HepG2 (cell line): ENCODE data around the gene SLC27A2. TPM values are rescaled to one million over a fixed set of nuclear protein-coding genes. Genes with fewer than 3 reads are reported as not detected.

Source experiments
- ATAC-seq: fragments of 200-7000 bp; cut with Tn5 transposase; 3 replicates; pipeline ENCODE4 v1.9.1; 2020; ENCODE audit warnings: mild to moderate bottlenecking, moderate library complexity
- BruUV-seq: library from RNA; stranded (reverse); fragments of 400-500 nt; replicated peaks from 2 replicates; lab custom pipeline; 2021; lab: Mats Ljungman, UMichigan
- CTCF ChIA-PET: fragments of 300-600 bp; formaldehyde crosslinking; extraction: SDS; loops from one replicate; lab custom pipeline; 2021; ENCODE audit warnings: low total read pairs, inconsistent platforms, low intra/inter-chr PET ratio; lab: Yijun Ruan, JAX
- POLR2A ChIA-PET: fragments of 350-600 bp; sonication (Branson Sonifier 250); formaldehyde crosslinking; loops from one replicate; lab custom pipeline; 2020; ENCODE audit warnings: antibody characterized with exemption, inconsistent platforms; lab: Yijun Ruan, JAX
- DNase-seq: peaks from one replicate; pipeline ENCODE4 v3.0.0-alpha.2; 2015; ENCODE audit warnings: low spot score
- FAIRE-seq: peaks from 3 replicates; lab custom pipeline; 2011; peaks lifted over from hg19 to GRCh38; lab: Jason Lieb, UNC
- H2AFZ ChIP-seq: one replicate; pipeline ENCODE4 v1.6.1; 2011; ENCODE audit warnings: low read length, inconsistent platforms
- H3K27ac ChIP-seq: fragments of 300-600 bp; 3 replicates; pipeline ENCODE4 v1.8.0; 2011; ENCODE audit warnings: mixed run types, mild to moderate bottlenecking, mixed read lengths, low read length, inconsistent platforms; ENCODE audit not compliant: insufficient read depth; ENCODE audit errors: extremely low read length
- H3K27me3 ChIP-seq, 2 experiments: fragments of 200-600 bp in 1 of 2; 2 replicates in 1 of 2; 3 replicates in 1 of 2; pipeline versions ENCODE4 v1.6.0 to v1.8.0; 2011; ENCODE audit warnings: low read length in 2 of 2, mild to moderate bottlenecking in 2 of 2, moderate library complexity in 2 of 2, inconsistent platforms in 1 of 2; ENCODE audit not compliant: insufficient read depth in 2 of 2, control insufficient read depth in 1 of 2
- H3K36me3 ChIP-seq, 2 experiments: fragments of 200-600 bp in 1 of 2; replicated peaks in 1 of 2; 2 replicates in 1 of 2; 3 replicates in 1 of 2; pipeline versions ENCODE4 v1.5.1 to v1.8.0; 2011; ENCODE audit warnings: low read length in 2 of 2, inconsistent platforms in 1 of 2; ENCODE audit not compliant: insufficient read depth in 2 of 2, control insufficient read depth in 1 of 2
- H3K4me1 ChIP-seq: 2 replicates; pipeline ENCODE4 v1.5.1; 2012; ENCODE audit warnings: low read length, inconsistent platforms; ENCODE audit not compliant: insufficient read depth
- H3K4me2 ChIP-seq: 2 replicates; pipeline ENCODE4 v1.6.0; 2011; ENCODE audit warnings: low read depth, low read length, inconsistent platforms
- H3K4me3 ChIP-seq, 3 experiments: fragments of 200-600 bp in 1 of 3; sonication (generic), shearing (Covaris generic) in 1 of 3; replicated peaks in 1 of 3; 2 replicates each; pipeline ENCODE4 v1.5.1; 2011 to 2016; ENCODE audit warnings: low read length in 3 of 3, inconsistent platforms in 2 of 3, low read depth in 2 of 3, mild to moderate bottlenecking in 2 of 3, control low read depth in 1 of 3, mixed read lengths in 1 of 3; ENCODE audit not compliant: insufficient read depth in 1 of 3
- H3K79me2 ChIP-seq: one replicate; pipeline ENCODE4 v1.6.1; 2011; ENCODE audit warnings: low read length, inconsistent platforms; ENCODE audit not compliant: insufficient read depth
- H3K9ac ChIP-seq: 2 replicates; pipeline ENCODE4 v1.6.0; 2011; ENCODE audit warnings: mild to moderate bottlenecking, low read depth, low read length, inconsistent platforms; ENCODE audit not compliant: insufficient read depth
- H3K9me3 ChIP-seq: 2 replicates; pipeline ENCODE4 v1.5.1; 2012; ENCODE audit warnings: mild to moderate bottlenecking, low read length
- H4K20me1 ChIP-seq: 2 replicates; pipeline ENCODE4 v1.6.0; 2011; ENCODE audit warnings: inconsistent platforms, mild to moderate bottlenecking, low read length, moderate library complexity; ENCODE audit not compliant: insufficient read depth
- ADNP ChIP-seq: sonication (generic); formaldehyde crosslinking; IDR thresholded peaks from 2 replicates; pipeline ENCODE4 v1.4.0; 2020; ENCODE audit warnings: missing genetic modification reagents
- ARHGAP35 ChIP-seq: sonication (generic); formaldehyde crosslinking; IDR thresholded peaks from 2 replicates; pipeline ENCODE4 v1.9.0; 2022; ENCODE audit warnings: mild to moderate bottlenecking, inconsistent platforms, moderate library complexity, missing genetic modification reagents, borderline replicate concordance
- ATF7 ChIP-seq, 2 experiments: fragments of 450-650 bp in 1 of 2; sonication (generic) in 1 of 2; formaldehyde crosslinking in 1 of 2; IDR thresholded peaks; 2 replicates each; pipeline versions ENCODE4 v1.4.0 to v1.6.1; 2016 to 2020; ENCODE audit warnings: antibody characterized with exemption in 1 of 2, mild to moderate bottlenecking in 1 of 2, missing genetic modification reagents in 1 of 2
- BRCA1 ChIP-seq: sonication (generic); formaldehyde crosslinking; IDR thresholded peaks from 2 replicates; pipeline ENCODE4 v1.4.0; 2020; ENCODE audit warnings: missing genetic modification reagents
- CENPT ChIP-seq: sonication (generic); formaldehyde crosslinking; IDR thresholded peaks from 2 replicates; pipeline ENCODE4 v1.8.0; 2022; ENCODE audit warnings: low read depth, mild to moderate bottlenecking, moderate library complexity, missing genetic modification reagents
- HNRNPL ChIP-seq: fragments of 200-400 bp; formaldehyde crosslinking; IDR thresholded peaks from 2 replicates; pipeline ENCODE4 v1.6.1; 2017; ENCODE audit warnings: mild to moderate bottlenecking, low read depth, low read length
- JDP2 ChIP-seq: sonication (generic); formaldehyde crosslinking; IDR thresholded peaks from 2 replicates; pipeline ENCODE4 v1.8.1; 2022; ENCODE audit warnings: missing genetic modification reagents, borderline replicate concordance
- KAT2B ChIP-seq: fragments of 150-350 bp; IDR thresholded peaks from 2 replicates; pipeline ENCODE4 v1.6.1; 2014; ENCODE audit warnings: low read depth, low read length, borderline replicate concordance
- MEIS2 ChIP-seq: sonication (generic); formaldehyde crosslinking; IDR thresholded peaks from 2 replicates; pipeline ENCODE4 v1.9.0; 2021; ENCODE audit warnings: mild to moderate bottlenecking, missing genetic modification reagents
- MYC ChIP-seq: sonication (generic); formaldehyde crosslinking; IDR thresholded peaks from 2 replicates; pipeline ENCODE4 v1.9.0; 2021; ENCODE audit warnings: missing genetic modification reagents, borderline replicate concordance
- NPAS2 ChIP-seq: sonication (generic); formaldehyde crosslinking; IDR thresholded peaks from 2 replicates; pipeline ENCODE4 v1.8.0; 2022; ENCODE audit warnings: mild to moderate bottlenecking, missing genetic modification reagents, borderline replicate concordance
- NR2F2 ChIP-seq: IDR thresholded peaks from 2 replicates; pipeline ENCODE4 v1.6.1; 2012; ENCODE audit warnings: low read depth, inconsistent platforms, borderline replicate concordance
- TEAD3 ChIP-seq: optimal IDR thresholded peaks from 2 replicates; pipeline ENCODE3; 2016; ENCODE audit warnings: borderline replicate concordance
- YY1 ChIP-seq: IDR thresholded peaks from 2 replicates; pipeline ENCODE4 v1.6.1; 2011; ENCODE audit warnings: low read length, low read depth, moderate library complexity, mild to moderate bottlenecking; ENCODE audit not compliant: insufficient read depth, insufficient replicate concordance
- ZNF121 ChIP-seq: sonication (generic); formaldehyde crosslinking; IDR thresholded peaks from 2 replicates; pipeline ENCODE4 v1.5.0; 2020; ENCODE audit warnings: mild to moderate bottlenecking, missing genetic modification reagents
- WGBS: methylation state at CpG from one replicate; pipeline ENCODE4 v1.1.6; 2017; ENCODE audit warnings: low lambda C conversion rate; 5-methylcytosine and 5-hydroxymethylcytosine counted together
- in situ Hi-C: cut with HindIII; loops from 2 replicates; pipeline ENCODE4 v1.10.0; 2017; ENCODE audit warnings: low pct_unique_long_range_greater_than_20kb; ENCODE audit not compliant: extremely low pct_ligation_motif_present
- intact Hi-C: fragments of 100-400 bp; cut with micrococcal nuclease; formaldehyde crosslinking; loops from one replicate; pipeline ENCODE4 v1.10.0; 2022; ENCODE audit not compliant: unreplicated experiment
- polyA plus RNA-seq, 8 experiments: library from polyadenylated mRNA; depleted of rRNA in 3 of 8; stranded (reverse) in 7 of 8; unstranded in 1 of 8; fragments of >200 nt; fragmentation: Illumina TruSeq in 4 of 8; extraction: Trizol in 4 of 8; gene quantifications; 2 replicates each; pipeline versions ENCODE4 v1.2.1 to v1.2.3, GENCODE V29; 2011 to 2016; ENCODE audit warnings: low read depth in 4 of 8, missing spikeins in 1 of 8, mixed read lengths in 1 of 8; ENCODE audit not compliant: insufficient read depth in 1 of 8
- total RNA-seq, 5 experiments: library from RNA; depleted of rRNA; stranded (reverse); fragments of >200 nt; fragmentation: Illumina TruSeq; extraction: Trizol; gene quantifications; 2 replicates each; pipeline ENCODE4 v1.2.3, GENCODE V29; 2016; ENCODE audit warnings: low read depth in 1 of 5
- TF ChIP-seq, protein P1 (sequence below): sonication (generic); formaldehyde crosslinking; IDR thresholded peaks from 2 replicates; pipeline ENCODE4 v1.5.0; 2020; ENCODE audit warnings: mild to moderate bottlenecking, missing genetic modification reagents
- TF ChIP-seq, protein P2 (sequence below): IDR thresholded peaks from 2 replicates; pipeline ENCODE4 v1.6.1; 2016; ENCODE audit warnings: control low read depth

Gene SLC27A2
- total and polyA plus RNA-seq, 2 of the 13 experiments (the other 11 are each of a cell fraction or from before 2014, with no cell fraction given) = 14.6 to 23.4 TPM

DNA sequence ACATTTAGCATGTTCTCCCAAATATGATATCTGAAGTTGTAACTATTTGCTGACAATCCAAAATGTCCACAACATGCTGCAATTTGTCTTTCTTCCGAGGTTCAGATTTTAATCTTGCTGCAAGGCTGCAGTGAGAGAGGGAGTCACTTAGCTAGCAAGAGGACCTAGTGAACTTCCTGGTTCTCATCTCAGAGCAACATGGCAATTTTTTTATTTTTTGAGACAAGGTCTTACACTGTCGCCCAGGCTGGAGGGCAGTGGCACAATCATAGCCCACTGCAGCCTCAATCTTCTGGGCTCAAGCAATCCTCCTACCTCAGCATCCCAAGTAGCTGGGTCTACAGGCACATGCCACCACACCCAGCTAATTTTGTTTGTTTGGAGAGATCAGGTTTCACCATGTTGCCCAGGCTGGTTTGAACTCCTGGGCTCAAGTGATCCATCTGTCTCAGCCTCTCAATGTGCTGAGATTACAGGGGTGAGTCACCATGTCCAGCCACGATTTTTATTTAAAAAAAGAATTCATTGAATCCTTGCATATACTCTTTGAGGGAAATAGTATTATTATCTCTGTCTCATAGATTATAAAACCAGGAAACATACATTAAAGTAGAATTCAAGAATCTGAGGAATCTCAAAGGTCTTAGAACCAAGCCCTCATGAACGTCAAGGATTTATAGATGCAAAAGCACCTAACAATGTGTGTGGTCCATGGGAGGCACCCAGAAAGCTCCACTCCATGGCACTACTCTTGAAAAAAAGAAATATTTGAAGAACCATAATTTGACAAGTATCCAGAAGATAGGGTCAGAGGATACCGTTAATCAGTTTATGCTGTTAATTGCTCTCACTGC, 74.4 kb downstream of the SLC27A2 start (continued):
- TF ChIP-seq, protein P1, sequence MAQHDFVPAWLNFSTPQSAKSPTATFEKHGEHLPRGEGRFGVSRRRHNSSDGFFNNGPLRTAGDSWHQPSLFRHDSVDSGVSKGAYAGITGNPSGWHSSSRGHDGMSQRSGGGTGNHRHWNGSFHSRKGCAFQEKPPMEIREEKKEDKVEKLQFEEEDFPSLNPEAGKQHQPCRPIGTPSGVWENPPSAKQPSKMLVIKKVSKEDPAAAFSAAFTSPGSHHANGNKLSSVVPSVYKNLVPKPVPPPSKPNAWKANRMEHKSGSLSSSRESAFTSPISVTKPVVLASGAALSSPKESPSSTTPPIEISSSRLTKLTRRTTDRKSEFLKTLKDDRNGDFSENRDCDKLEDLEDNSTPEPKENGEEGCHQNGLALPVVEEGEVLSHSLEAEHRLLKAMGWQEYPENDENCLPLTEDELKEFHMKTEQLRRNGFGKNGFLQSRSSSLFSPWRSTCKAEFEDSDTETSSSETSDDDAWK (CRISPR knock-in tag) = no peak
- TF ChIP-seq, protein P2, sequence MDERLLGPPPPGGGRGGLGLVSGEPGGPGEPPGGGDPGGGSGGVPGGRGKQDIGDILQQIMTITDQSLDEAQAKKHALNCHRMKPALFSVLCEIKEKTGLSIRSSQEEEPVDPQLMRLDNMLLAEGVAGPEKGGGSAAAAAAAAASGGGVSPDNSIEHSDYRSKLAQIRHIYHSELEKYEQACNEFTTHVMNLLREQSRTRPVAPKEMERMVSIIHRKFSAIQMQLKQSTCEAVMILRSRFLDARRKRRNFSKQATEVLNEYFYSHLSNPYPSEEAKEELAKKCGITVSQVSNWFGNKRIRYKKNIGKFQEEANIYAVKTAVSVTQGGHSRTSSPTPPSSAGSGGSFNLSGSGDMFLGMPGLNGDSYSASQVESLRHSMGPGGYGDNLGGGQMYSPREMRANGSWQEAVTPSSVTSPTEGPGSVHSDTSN = no peak
- TF ChIP-seq NR2F2 (no peak), ADNP (CRISPR knock-in tag) (no peak)

DNA sequence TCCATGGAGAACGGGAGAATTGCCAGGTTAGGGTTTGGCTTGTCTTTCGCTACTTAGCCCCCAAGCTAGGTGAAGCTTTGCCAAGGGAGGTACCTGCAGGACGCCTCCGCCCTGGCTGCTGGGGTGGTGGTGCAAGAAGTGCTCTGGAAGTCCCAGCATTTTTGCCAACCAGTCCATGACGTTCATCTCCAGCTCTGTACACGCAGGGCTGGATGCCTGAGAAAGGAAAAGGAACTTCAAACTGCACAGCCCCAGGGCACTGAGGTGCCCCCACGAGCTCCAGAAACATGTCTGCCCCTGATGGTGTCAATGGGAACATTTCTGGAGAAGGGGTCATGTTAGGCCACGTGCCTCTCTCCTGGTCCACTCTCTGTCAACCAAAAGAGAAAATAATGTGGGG, 75.3 kb downstream of the SLC27A2 start:
- H3K4me2 ChIP-seq = no peak overlapping the region
- no peak for DNase-seq
- FAIRE-seq = no peak
- H3K4me3 ChIP-seq = no peak overlapping the region
- no peaks in the 10 kb centered on the region for H4K20me1 ChIP-seq
- no peak overlapping the region for H3K9ac ChIP-seq
- no peaks in the 10 kb centered on the region for H3K79me2 ChIP-seq
- no peak for ATAC-seq
- in situ Hi-C loops = no loop called here
- no peak overlapping the region for H3K27ac ChIP-seq
- TF ChIP-seq MEIS2 (CRISPR knock-in tag) (no peak), NPAS2 (CRISPR knock-in tag) (no peak), KAT2B (no peak), HNRNPL (no peak), JDP2 (CRISPR knock-in tag) (no peak), CENPT (CRISPR knock-in tag) (no peak), BRCA1 (CRISPR knock-in tag) (no peak), ATF7 (IDR thresholded peaks at IDR 0.05) (no peak), ATF7 (CRISPR knock-in tag; IDR thresholded peaks at IDR 0.05) (no peak), YY1 (no peak), ARHGAP35 (CRISPR knock-in tag) (no peak), MYC (no peak), TEAD3 (no peak), ZNF121 (CRISPR knock-in tag) (no peak)
- H3K4me1 ChIP-seq = peaks cover 24% of the 10 kb centered on the region
- H2AFZ ChIP-seq = no peak overlapping the region
- ChIA-PET CTCF (no interaction called here), POLR2A (no interaction called here)
- intact Hi-C loops = no loop called here
- no peaks in the 10 kb centered on the region for H3K36me3 ChIP-seq
- BruUV-seq = no TSS peak
- no peaks in the 10 kb centered on the region for H3K27me3 ChIP-seq
- no peaks in the 10 kb centered on the region for H3K9me3 ChIP-seq
- whole genome bisulfite sequencing = 80% methylated on average over 4 of the region's 8 CpGs
